Smooth muscle cell (in vitro differentiated cells): ENCODE data around the gene HTR1E. TPM values are rescaled to one million over a fixed set of nuclear protein-coding genes. Genes with fewer than 3 reads are reported as not detected.
"Not testable (repeated sequence)": the region's sequence is repeated elsewhere in the genome, so short reads cannot be mapped to it uniquely, and the experiment has no call there.

Experiments used
- DNase-seq: peaks from one replicate; lab custom pipeline; 2025; ENCODE audit not compliant: unreplicated experiment; lab: John Stamatoyannopoulos, UW
- H2AFZ ChIP-seq: fragments of 200-600 bp; sonication (generic); 2 replicates; pipeline ENCODE4 v1.6.0; 2016; ENCODE audit warnings: antibody characterized with exemption, low read depth, mild to moderate bottlenecking
- H3F3A ChIP-seq: fragments of 200-600 bp; sonication (generic); 2 replicates; pipeline ENCODE4 v1.6.0; 2017; ENCODE audit warnings: antibody characterized with exemption, low read depth
- H3K27ac ChIP-seq: fragments of 200-600 bp; sonication (generic); 2 replicates; pipeline ENCODE4 v1.5.1; 2016; ENCODE audit warnings: low read depth, mild to moderate bottlenecking
- H3K27me3 ChIP-seq: fragments of 200-600 bp; sonication (generic); 2 replicates; pipeline ENCODE4 v1.6.1; 2016; ENCODE audit warnings: low read depth, mild to moderate bottlenecking
- H3K36me3 ChIP-seq: fragments of 200-600 bp; sonication (generic); 2 replicates; pipeline ENCODE4 v1.5.1; 2016; ENCODE audit warnings: low read depth
- H3K4me1 ChIP-seq: fragments of 200-600 bp; sonication (generic); 2 replicates; pipeline ENCODE4 v1.5.1; 2016; ENCODE audit warnings: low read depth
- H3K4me2 ChIP-seq: fragments of 200-600 bp; sonication (generic); 2 replicates; pipeline ENCODE4 v1.6.0; 2016; ENCODE audit warnings: mild to moderate bottlenecking
- H3K4me3 ChIP-seq: fragments of 200-600 bp; sonication (generic); 2 replicates; pipeline ENCODE4 v1.5.1; 2016; ENCODE audit warnings: mild to moderate bottlenecking
- H3K79me2 ChIP-seq: fragments of 200-600 bp; sonication (generic); 2 replicates; pipeline ENCODE4 v1.6.0; 2016; ENCODE audit warnings: low read depth, mild to moderate bottlenecking
- H3K9ac ChIP-seq: fragments of 200-600 bp; sonication (generic); 2 replicates; pipeline ENCODE4 v1.6.0; 2016; ENCODE audit warnings: low read depth
- H3K9me3 ChIP-seq: fragments of 200-600 bp; sonication (generic); replicated peaks from 2 replicates; pipeline ENCODE4 v1.5.1; 2016; ENCODE audit warnings: low read depth
- H4K20me1 ChIP-seq: fragments of 200-600 bp; sonication (generic); 2 replicates; pipeline ENCODE4 v1.6.0; 2016; ENCODE audit warnings: low read depth
- CTCF ChIP-seq: fragments of 200-600 bp; sonication (generic); IDR thresholded peaks from 2 replicates; pipeline ENCODE4 v1.5.1; 2017; ENCODE audit warnings: borderline replicate concordance, mild to moderate bottlenecking, antibody characterized with exemption; ENCODE audit not compliant: insufficient read depth, poor library complexity, severe bottlenecking
- WGBS: methylation state at CpG from one replicate; pipeline ENCODE4 v1.1.7; 2016; ENCODE audit warnings: low lambda C conversion rate; 5-methylcytosine and 5-hydroxymethylcytosine counted together
- polyA plus RNA-seq: library from polyadenylated mRNA; unstranded; fragments of >200 nt; fragmentation: Nextera tagmentation; extraction: Ambion mirVana; gene quantifications from 2 replicates; pipeline ENCODE4 v1.2.1, GENCODE V29; 2016
- total RNA-seq: library from RNA; depleted of rRNA; stranded (reverse); fragments of >200 nt; gene quantifications from 2 replicates; pipeline ENCODE4 v1.2.3, GENCODE V29; 2014

HTR1E gene
- total and polyA plus RNA-seq, 2 experiments from 2014 or later = 0.37 to 0.49 TPM

- not testable (repeated sequence) for H3K27me3 ChIP-seq, H2AFZ ChIP-seq, H3F3A ChIP-seq, H4K20me1 ChIP-seq, H3K4me1 ChIP-seq, H3K36me3 ChIP-seq, H3K4me3 ChIP-seq, H3K9me3 ChIP-seq, H3K9ac ChIP-seq, H3K79me2 ChIP-seq, DNase-seq, H3K4me2 ChIP-seq, H3K27ac ChIP-seq
- WGBS = 88% methylated on average over 5 of the region's 34 CpGs
Observed at GRCh38 chr6:87009581-87009980, 72.3 kb downstream of the HTR1E start.

GRCh38 chr6:87012035-87012434, 74.7 kb downstream of the HTR1E start:
- Histone ChIP-seq H3K27me3 (no peaks in the 10 kb centered on the region), H3K79me2 (no peaks in the 10 kb centered on the region), H2AFZ (no peak overlapping the region), H3K36me3 (no peaks in the 10 kb centered on the region), H3K9ac (no peak overlapping the region), H3K27ac (no peak overlapping the region), H3K4me3 (no peak overlapping the region), H3K4me2 (no peak overlapping the region), H3F3A (no peaks in the 10 kb centered on the region), H4K20me1 (no peaks in the 10 kb centered on the region), H3K9me3 (no peaks in the 10 kb centered on the region), H3K4me1 (no peaks in the 10 kb centered on the region)
- WGBS = 95% methylated on average over 3 of the region's 3 CpGs
- no peak for TF ChIP-seq CTCF
- no peak for DNase-seq

- Histone ChIP-seq H3K27ac (no peak overlapping the region), H3K4me1 (no peaks in the 10 kb centered on the region), H3K79me2 (no peaks in the 10 kb centered on the region), H3K4me3 (no peak overlapping the region), H2AFZ (no peak overlapping the region), H3K27me3 (no peaks in the 10 kb centered on the region), H3K36me3 (no peaks in the 10 kb centered on the region), H3K9ac (no peak overlapping the region), H3K4me2 (no peak overlapping the region), H3K9me3 (no peaks in the 10 kb centered on the region), H3F3A (no peaks in the 10 kb centered on the region), H4K20me1 (no peaks in the 10 kb centered on the region)
- no peak for TF ChIP-seq CTCF
- no peak for DNase-seq
- 81% methylated on average over 3 of the region's 3 CpGs for WGBS
Observed at GRCh38 chr6:87012743-87013142, 75.4 kb downstream of the HTR1E start.

DNA sequence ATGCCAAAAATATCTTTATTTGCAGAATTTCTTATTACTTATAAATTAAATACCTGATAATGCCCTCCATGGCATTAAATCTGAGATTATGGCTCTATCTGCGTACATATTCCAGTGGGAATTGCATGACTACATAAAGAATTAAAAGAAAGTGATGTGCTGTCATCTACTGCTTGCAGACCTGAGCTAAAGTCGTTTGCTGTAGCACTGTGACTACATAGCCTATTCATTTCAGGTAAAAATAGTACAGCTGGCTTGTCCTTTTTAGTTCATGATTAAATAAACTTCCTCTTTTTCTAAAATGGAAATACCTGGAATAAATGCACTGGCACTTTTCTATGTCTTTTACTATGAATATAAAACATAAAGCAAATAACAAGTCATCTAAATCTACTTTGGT, 79.4 kb downstream of the HTR1E start:
- Histone ChIP-seq H3K4me2 (no peak overlapping the region), H3K27ac (no peak overlapping the region), H3K4me3 (no peak overlapping the region), H3K36me3 (no peaks in the 10 kb centered on the region), H4K20me1 (no peaks in the 10 kb centered on the region), H3K9ac (no peak overlapping the region), H2AFZ (no peak overlapping the region), H3K79me2 (no peaks in the 10 kb centered on the region), H3F3A (no peaks in the 10 kb centered on the region), H3K27me3 (no peaks in the 10 kb centered on the region), H3K4me1 (no peaks in the 10 kb centered on the region), H3K9me3 (no peaks in the 10 kb centered on the region)
- TF ChIP-seq CTCF = no peak
- DNase-seq = no peak
- 74% methylated on average over 2 of the region's 2 CpGs for WGBS
